IMR-90 (cell line): Measurements from ENCODE around the gene COPA.

Experiments
- CHD1 ChIP-seq: IDR thresholded peaks from 2 replicates; pipeline ENCODE4 v1.6.1; 2012; ENCODE audit warnings: low read depth, low read length, improper control_type of control experiment
- CTCF ChIP-seq: conservative IDR thresholded peaks from 2 replicates; pipeline ENCODE4 v1.5.1; 2012; ENCODE audit warnings: mild to moderate bottlenecking, low read depth, low read length, improper control_type of control experiment
- TF ChIP-seq, protein P1 (sequence below): fragments of 150-350 bp; IDR thresholded peaks from 2 replicates; pipeline ENCODE4 v1.6.1; 2017; ENCODE audit warnings: mild to moderate bottlenecking, antibody characterized with exemption, low read length, low read depth

DNA sequence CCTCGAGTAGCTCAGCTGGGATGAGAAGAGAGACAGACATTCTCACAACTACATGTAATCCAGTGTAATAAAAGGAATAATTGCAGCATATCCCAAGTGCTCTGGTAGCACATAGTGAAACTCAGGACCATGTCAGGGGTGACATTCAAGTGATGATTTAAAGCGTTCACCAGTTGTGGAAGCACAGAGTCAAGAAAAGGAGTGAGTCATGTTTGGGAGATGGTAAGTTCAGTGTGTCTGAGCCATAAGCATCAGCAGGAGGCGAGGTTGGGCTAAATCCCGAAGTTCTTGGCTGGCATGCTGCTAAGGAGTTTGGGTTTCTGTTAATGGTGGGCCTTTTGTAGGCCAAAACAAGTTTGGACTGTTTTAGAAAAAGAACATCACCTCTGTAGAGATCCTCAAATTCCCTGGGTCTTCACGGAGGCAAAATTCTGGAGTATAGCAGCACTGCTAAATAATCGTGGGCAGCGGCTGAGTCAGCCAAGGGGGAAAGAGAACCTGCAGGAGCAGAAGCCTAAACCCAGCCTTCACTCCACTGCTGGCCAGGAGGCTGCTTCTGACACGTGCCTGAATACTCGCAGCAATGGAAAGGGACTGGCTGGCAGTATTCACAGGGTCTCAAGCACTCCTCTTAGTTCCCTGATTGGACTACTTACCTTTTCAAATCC lies 16.6 kb upstream of the COPA start:
- TF ChIP-seq, protein P1, sequence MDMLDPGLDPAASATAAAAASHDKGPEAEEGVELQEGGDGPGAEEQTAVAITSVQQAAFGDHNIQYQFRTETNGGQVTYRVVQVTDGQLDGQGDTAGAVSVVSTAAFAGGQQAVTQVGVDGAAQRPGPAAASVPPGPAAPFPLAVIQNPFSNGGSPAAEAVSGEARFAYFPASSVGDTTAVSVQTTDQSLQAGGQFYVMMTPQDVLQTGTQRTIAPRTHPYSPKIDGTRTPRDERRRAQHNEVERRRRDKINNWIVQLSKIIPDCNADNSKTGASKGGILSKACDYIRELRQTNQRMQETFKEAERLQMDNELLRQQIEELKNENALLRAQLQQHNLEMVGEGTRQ: no peak
- TF ChIP-seq CTCF (no peak), CHD1 (no peak)
